ENCODE results near the gene SLC35B3. TPM values are rescaled to one million over a fixed set of nuclear protein-coding genes. Genes with fewer than 3 reads are reported as not detected.

Gene SLC35B3
- total RNA-seq, 1 experiment from 2014 or later = 6.5 TPM

DNA sequence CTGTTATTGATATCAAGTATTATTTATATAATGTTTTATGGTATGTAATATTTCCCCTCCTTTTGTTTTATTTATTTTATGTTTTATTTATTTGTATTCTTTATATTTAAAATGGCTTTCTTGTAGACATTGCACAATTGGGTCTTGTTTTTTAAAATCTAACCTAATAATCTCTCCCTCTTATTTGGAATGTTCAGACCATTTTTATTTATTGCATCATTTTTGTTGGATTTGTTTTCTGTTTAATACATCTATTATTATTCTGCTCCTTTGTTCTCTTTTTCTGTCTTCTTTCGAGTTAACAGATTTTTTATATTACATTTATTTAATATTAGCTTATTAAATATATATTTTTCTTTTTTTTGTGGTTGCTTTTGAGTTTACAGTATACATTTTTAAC lies 43.1 kb upstream of the SLC35B3 start:
- Histone ChIP-seq H3F3A (ENCODE audit: low read length, unreplicated experiment) (no peaks in the 10 kb centered on the region), H3K36me3 (ENCODE audit: low read depth, low read length) (no peaks in the 10 kb centered on the region), H3K4me2 (ENCODE audit: low read length) (no peak overlapping the region), H3K9ac (ENCODE audit: low read length) (no peak overlapping the region), H3K4me1 (ENCODE audit: insufficient read depth, low read length) (no peaks in the 10 kb centered on the region), H4K20me1 (ENCODE audit: low read length) (no peaks in the 10 kb centered on the region), H3K27ac (ENCODE audit: low read length) (no peak overlapping the region), H3K4me3 (ENCODE audit: low read length) (no peak overlapping the region), H3K27me3 (ENCODE audit: low read length) (no peaks in the 10 kb centered on the region), H3K9me2 (replicated peaks; ENCODE audit: low read length) (no peaks in the 10 kb centered on the region), H3K9me3 (ENCODE audit: low read length) (no peaks in the 10 kb centered on the region), H2AFZ (ENCODE audit: low read length) (no peak overlapping the region), H3K79me2 (ENCODE audit: low read length) (no peaks in the 10 kb centered on the region)
- intact Hi-C loops (cut with micrococcal nuclease) = no loop called here
- ATAC-seq (no peak), DNase-seq (no peak)
- no TSS peak for BruUV-seq (replicated peaks)
- ChIA-PET CTCF (no interaction called here), POLR2A (ENCODE audit: unreplicated experiment) (no interaction called here)
- TF ChIP-seq, protein P1, sequence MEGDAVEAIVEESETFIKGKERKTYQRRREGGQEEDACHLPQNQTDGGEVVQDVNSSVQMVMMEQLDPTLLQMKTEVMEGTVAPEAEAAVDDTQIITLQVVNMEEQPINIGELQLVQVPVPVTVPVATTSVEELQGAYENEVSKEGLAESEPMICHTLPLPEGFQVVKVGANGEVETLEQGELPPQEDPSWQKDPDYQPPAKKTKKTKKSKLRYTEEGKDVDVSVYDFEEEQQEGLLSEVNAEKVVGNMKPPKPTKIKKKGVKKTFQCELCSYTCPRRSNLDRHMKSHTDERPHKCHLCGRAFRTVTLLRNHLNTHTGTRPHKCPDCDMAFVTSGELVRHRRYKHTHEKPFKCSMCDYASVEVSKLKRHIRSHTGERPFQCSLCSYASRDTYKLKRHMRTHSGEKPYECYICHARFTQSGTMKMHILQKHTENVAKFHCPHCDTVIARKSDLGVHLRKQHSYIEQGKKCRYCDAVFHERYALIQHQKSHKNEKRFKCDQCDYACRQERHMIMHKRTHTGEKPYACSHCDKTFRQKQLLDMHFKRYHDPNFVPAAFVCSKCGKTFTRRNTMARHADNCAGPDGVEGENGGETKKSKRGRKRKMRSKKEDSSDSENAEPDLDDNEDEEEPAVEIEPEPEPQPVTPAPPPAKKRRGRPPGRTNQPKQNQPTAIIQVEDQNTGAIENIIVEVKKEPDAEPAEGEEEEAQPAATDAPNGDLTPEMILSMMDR (conservative IDR thresholded peaks at IDR 0.05; ENCODE audit: low read depth, low read length) = no peak
- no peak for TF ChIP-seq EZH2phosphoT487 (IDR thresholded peaks at IDR 0.05; ENCODE audit: borderline replicate concordance, low read length)
- no peak for TF ChIP-seq EZH2 (IDR thresholded peaks at IDR 0.05; ENCODE audit: low read length, unreplicated experiment)

DNA sequence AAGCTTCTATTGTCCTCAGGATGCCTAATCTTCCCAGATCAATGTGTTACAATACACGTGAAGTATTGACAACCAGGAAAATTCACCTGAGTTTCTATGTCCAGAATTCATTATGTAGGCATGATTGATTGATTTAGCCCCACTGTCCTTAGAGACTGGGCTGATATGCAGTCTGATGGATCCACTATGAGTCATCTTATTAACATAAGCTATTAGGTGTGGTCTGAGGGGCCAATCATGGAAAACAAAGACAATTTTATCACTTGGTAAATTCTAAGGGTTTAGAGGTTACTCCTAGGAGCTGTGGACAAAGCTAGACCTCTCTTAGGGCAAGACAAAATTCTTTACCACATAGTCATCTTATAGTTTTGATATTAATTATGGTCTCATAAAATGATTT lies 41.3 kb upstream of the SLC35B3 start:
- Histone ChIP-seq H3K79me2 (ENCODE audit: low read length) (no peaks in the 10 kb centered on the region), H3K9ac (ENCODE audit: low read length) (no peak overlapping the region), H4K20me1 (ENCODE audit: low read length) (no peaks in the 10 kb centered on the region), H3K9me2 (replicated peaks; ENCODE audit: low read length) (no peaks in the 10 kb centered on the region), H3F3A (ENCODE audit: low read length, unreplicated experiment) (no peaks in the 10 kb centered on the region), H3K4me2 (ENCODE audit: low read length) (no peak overlapping the region), H3K4me1 (ENCODE audit: insufficient read depth, low read length) (no peaks in the 10 kb centered on the region), H2AFZ (ENCODE audit: low read length) (no peak overlapping the region), H3K27me3 (ENCODE audit: low read length) (no peaks in the 10 kb centered on the region), H3K4me3 (ENCODE audit: low read length) (no peak overlapping the region), H3K9me3 (ENCODE audit: low read length) (no peaks in the 10 kb centered on the region), H3K36me3 (ENCODE audit: low read depth, low read length) (no peaks in the 10 kb centered on the region), H3K27ac (ENCODE audit: low read length) (no peak overlapping the region)
- ATAC-seq = no peak
- no TSS peak for BruUV-seq (replicated peaks)
- no peak for TF ChIP-seq EZH2 (IDR thresholded peaks at IDR 0.05; ENCODE audit: low read length, unreplicated experiment)
- TF ChIP-seq, protein P1 (conservative IDR thresholded peaks at IDR 0.05; ENCODE audit: low read depth, low read length) = no peak
- TF ChIP-seq EZH2phosphoT487 (IDR thresholded peaks at IDR 0.05; ENCODE audit: borderline replicate concordance, low read length) = no peak
- CTCF ChIA-PET = no interaction called here
- POLR2A ChIA-PET (ENCODE audit: unreplicated experiment) = no interaction called here
- no peak for DNase-seq
- intact Hi-C loops (cut with micrococcal nuclease) = no loop called here

GRCh38 chr6:8468552-8469356 lies 33.4 kb upstream of the SLC35B3 start:
- Histone ChIP-seq H3K36me3 (ENCODE audit: low read depth, low read length) (no peaks in the 10 kb centered on the region), H3K4me3 (ENCODE audit: low read length) (no peak overlapping the region)
- POLR2A ChIA-PET (ENCODE audit: unreplicated experiment) = no interaction called here

More at GRCh38 chr6:8468552-8469356, 33.4 kb upstream of the SLC35B3 start:
- Histone ChIP-seq H2AFZ (ENCODE audit: low read length) (no peak overlapping the region), H4K20me1 (ENCODE audit: low read length) (no peaks in the 10 kb centered on the region), H3K4me1 (ENCODE audit: insufficient read depth, low read length) (no peaks in the 10 kb centered on the region), H3K9me3 (ENCODE audit: low read length) (no peaks in the 10 kb centered on the region), H3K9ac (ENCODE audit: low read length) (no peak overlapping the region), H3K4me2 (ENCODE audit: low read length) (no peak overlapping the region), H3K27ac (ENCODE audit: low read length) (no peak overlapping the region), H3K9me2 (replicated peaks; ENCODE audit: low read length) (no peaks in the 10 kb centered on the region), H3F3A (ENCODE audit: low read length, unreplicated experiment) (no peaks in the 10 kb centered on the region), H3K27me3 (ENCODE audit: low read length) (peaks cover 8% of the 10 kb centered on the region; the same call in 1 of the 2 replicates), H3K79me2 (ENCODE audit: low read length) (no peaks in the 10 kb centered on the region)
- no peak for TF ChIP-seq EZH2 (IDR thresholded peaks at IDR 0.05; ENCODE audit: low read length, unreplicated experiment)
- TF ChIP-seq, protein P1 (conservative IDR thresholded peaks at IDR 0.05; ENCODE audit: low read depth, low read length) = no peak
- no peak for TF ChIP-seq EZH2phosphoT487 (IDR thresholded peaks at IDR 0.05; ENCODE audit: borderline replicate concordance, low read length)
- intact Hi-C loops (cut with micrococcal nuclease) = no loop called here
- no TSS peak for BruUV-seq (replicated peaks)
- CTCF ChIA-PET = no interaction called here
- DNase-seq (no peak), ATAC-seq (no peak)

Data from PC-3 (cell line).